Prostate gland (tissue), 2 donors: ENCODE measurements around the gene ITGBL1. TPM values are rescaled to one million over a fixed set of nuclear protein-coding genes. Genes with fewer than 3 reads are reported as not detected.

Experiments used
- DNase-seq: peaks from one replicate; pipeline ENCODE4 v3.0.0-alpha.2; 2019; ENCODE audit warnings: low spot score
- H3K27ac ChIP-seq, 2 donors: fragments of 200-600 bp; sonication (generic); 2 replicates each; pipeline ENCODE4 v1.5.1; 2017 to 2019
- H3K27me3 ChIP-seq: fragments of 200-600 bp; sonication (generic); replicated peaks from 2 replicates; pipeline ENCODE4 v1.5.1; 2019; ENCODE audit not compliant: insufficient read depth
- H3K36me3 ChIP-seq, 2 donors: fragments of 200-600 bp; sonication (generic); 1 replicate in 1 of 2; 2 replicates in 1 of 2; pipeline versions ENCODE4 v1.5.1 to v1.8.1; 2017 to 2019
- H3K4me1 ChIP-seq: fragments of 200-600 bp; sonication (generic); replicated peaks from 2 replicates; pipeline ENCODE4 v1.5.1; 2019
- H3K4me3 ChIP-seq, 2 donors: fragments of 200-600 bp; sonication (generic); 2 replicates each; pipeline ENCODE4 v1.5.1; 2017 to 2019
- H3K9me3 ChIP-seq: fragments of 200-600 bp; sonication (generic); 2 replicates; pipeline ENCODE4 v1.5.1; 2017
- POLR2A ChIP-seq: fragments of 450-650 bp; IDR thresholded peaks from one replicate; pipeline ENCODE4 v1.6.1; 2016; ENCODE audit warnings: antibody characterized with exemption, mild to moderate bottlenecking
- POLR2AphosphoS5 ChIP-seq: sonication (generic); formaldehyde crosslinking; IDR thresholded peaks from one replicate; pipeline ENCODE4 v1.6.1; 2017; ENCODE audit warnings: antibody characterized with exemption
- WGBS: methylation state at CpG from one replicate; pipeline ENCODE4 v1.1.5; 2018; 5-methylcytosine and 5-hydroxymethylcytosine counted together
- intact Hi-C: fragments of 100-400 bp; cut with DNase I; formaldehyde crosslinking; loops from one replicate; pipeline ENCODE4 v1.14.2; 2022
- total RNA-seq, 2 donors: library from RNA; depleted of rRNA; stranded (reverse); fragments of >200 nt; gene quantifications; one replicate each; pipeline ENCODE4 v1.1.0, GENCODE V29; 2016
- TF ChIP-seq, protein P1 (sequence below), 4 experiments: fragments of 200-600 bp in 2 of 4; fragments of 450-650 bp in 2 of 4; sonication (generic) in 2 of 4; IDR thresholded peaks; 1 replicate in 3 of 4; 2 replicates in 1 of 4; pipeline ENCODE4 v1.5.1; 2016 to 2019; ENCODE audit warnings: antibody characterized with exemption in 4 of 4, mild to moderate bottlenecking in 2 of 4, moderate library complexity in 2 of 4

The ITGBL1 gene
- total RNA-seq, 2 donors from 2014 or later = 0.09 to 9.0 TPM

DNA sequence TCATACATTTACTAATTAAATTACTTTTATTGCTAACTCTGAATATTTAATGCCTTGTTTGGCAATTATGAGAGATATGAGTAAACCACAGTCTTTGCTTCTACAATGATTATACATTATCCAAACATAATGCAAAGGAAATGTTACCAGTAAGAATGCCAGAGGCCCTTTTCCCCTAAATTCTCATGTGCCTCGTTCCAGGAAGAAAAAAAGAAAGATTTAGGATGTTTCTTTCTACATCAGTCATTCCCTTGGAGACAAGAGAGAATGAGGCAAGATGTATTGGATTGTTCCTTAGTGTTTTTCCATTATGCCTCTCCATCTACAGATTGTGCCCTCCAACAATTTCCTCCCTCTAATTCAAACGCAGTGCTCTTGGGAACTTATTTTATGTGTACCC, 50.1 kb downstream of the ITGBL1 start:
- TF ChIP-seq POLR2AphosphoS5 (no peak), POLR2A (no peak)
- TF ChIP-seq, protein P1, sequence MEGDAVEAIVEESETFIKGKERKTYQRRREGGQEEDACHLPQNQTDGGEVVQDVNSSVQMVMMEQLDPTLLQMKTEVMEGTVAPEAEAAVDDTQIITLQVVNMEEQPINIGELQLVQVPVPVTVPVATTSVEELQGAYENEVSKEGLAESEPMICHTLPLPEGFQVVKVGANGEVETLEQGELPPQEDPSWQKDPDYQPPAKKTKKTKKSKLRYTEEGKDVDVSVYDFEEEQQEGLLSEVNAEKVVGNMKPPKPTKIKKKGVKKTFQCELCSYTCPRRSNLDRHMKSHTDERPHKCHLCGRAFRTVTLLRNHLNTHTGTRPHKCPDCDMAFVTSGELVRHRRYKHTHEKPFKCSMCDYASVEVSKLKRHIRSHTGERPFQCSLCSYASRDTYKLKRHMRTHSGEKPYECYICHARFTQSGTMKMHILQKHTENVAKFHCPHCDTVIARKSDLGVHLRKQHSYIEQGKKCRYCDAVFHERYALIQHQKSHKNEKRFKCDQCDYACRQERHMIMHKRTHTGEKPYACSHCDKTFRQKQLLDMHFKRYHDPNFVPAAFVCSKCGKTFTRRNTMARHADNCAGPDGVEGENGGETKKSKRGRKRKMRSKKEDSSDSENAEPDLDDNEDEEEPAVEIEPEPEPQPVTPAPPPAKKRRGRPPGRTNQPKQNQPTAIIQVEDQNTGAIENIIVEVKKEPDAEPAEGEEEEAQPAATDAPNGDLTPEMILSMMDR (IDR thresholded peaks at IDR 0.05) = no peak
- H3K36me3 ChIP-seq = no peaks in the 10 kb centered on the region
- no peaks in the 10 kb centered on the region for H3K9me3 ChIP-seq
- no peaks in the 10 kb centered on the region for H3K27me3 ChIP-seq
- intact Hi-C loops = no loop called here
- DNase-seq = no peak
- 29% methylated on average over 2 of the region's 2 CpGs for WGBS
- H3K4me1 ChIP-seq = no peaks in the 10 kb centered on the region
- H3K27ac ChIP-seq = no peak overlapping the region
- no peak overlapping the region for H3K4me3 ChIP-seq

DNA sequence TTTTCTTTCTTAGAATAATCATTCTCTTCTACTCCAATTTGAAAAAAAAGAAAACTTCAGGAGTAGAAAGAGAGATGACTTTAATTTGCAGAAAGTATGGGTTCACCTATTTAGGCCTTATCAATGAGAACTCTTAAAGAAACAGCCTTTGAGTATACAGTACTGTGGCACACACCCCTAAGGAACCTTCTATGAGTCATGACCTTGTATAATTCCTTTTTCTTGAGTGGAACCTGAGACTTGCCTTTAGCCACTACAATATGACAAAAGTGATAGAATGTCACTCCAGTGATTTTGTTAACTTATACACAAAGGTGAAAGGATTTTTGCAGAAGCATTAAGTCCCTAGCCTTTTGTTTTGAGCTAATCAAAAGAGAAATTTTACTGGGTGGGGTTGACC, 58.7 kb downstream of the ITGBL1 start:
- no peak for DNase-seq
- no peaks in the 10 kb centered on the region for H3K9me3 ChIP-seq
- intact Hi-C loops = no loop called here
- no peaks in the 10 kb centered on the region for H3K36me3 ChIP-seq
- H3K27ac ChIP-seq = no peak overlapping the region
- H3K27me3 ChIP-seq = no peaks in the 10 kb centered on the region
- TF ChIP-seq, protein P1 (IDR thresholded peaks at IDR 0.05) = no peak
- TF ChIP-seq POLR2AphosphoS5 = no peak
- no peak for TF ChIP-seq POLR2A
- H3K4me3 ChIP-seq = no peak overlapping the region
- no peaks in the 10 kb centered on the region for H3K4me1 ChIP-seq

DNA sequence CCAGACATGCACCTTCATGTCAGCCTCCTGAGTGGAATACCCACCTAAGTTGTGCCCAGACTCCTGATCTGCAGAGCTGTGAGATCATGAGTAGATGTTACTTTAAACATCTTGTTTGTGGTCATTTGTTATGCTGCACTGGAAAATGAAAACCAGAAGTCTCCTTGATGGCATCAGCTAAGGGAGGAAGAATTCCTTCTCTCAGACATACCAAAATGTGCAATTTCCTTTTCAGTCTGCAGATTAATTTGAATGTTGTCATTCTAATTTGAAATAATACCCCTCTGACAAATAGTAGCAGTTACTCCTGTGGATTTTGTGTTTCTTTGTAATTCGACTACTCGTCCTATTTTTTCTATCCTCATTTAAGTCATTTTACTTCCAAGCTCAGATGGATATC, 59.3 kb downstream of the ITGBL1 start:
- H3K36me3 ChIP-seq = no peaks in the 10 kb centered on the region
- TF ChIP-seq POLR2AphosphoS5 (no peak), POLR2A (no peak)
- TF ChIP-seq, protein P1 (IDR thresholded peaks at IDR 0.05) = no peak
- WGBS = 79% methylated on average over 2 of the region's 2 CpGs
- H3K4me3 ChIP-seq = no peak overlapping the region
- H3K27me3 ChIP-seq = no peaks in the 10 kb centered on the region
- no peak overlapping the region for H3K27ac ChIP-seq
- DNase-seq = no peak
- no peaks in the 10 kb centered on the region for H3K4me1 ChIP-seq
- H3K9me3 ChIP-seq = no peaks in the 10 kb centered on the region
- intact Hi-C loops = no loop called here

DNA sequence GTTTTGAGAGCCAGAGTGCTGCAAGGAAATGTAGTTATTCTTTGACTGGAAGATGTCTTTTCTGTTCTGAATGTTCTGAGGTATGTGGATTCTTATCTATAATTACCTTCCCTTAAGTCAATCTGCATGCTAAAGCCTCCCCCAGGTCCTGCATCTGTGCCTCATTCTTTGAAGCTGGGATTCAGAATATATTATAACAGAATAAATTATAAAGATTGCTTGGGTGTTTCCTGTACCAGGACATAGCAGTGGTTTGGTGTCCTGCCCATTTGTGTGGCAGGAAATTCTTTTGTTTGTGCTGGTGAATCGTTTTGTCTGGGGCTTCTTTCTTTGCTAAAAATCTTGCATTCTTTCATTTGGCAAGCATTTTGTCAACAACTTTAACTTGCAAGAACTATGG, 60.2 kb downstream of the ITGBL1 start:
- no peak overlapping the region for H3K4me3 ChIP-seq
- no peaks in the 10 kb centered on the region for H3K4me1 ChIP-seq
- 8% methylated on average over 1 of the region's 1 CpG for WGBS
- no peak overlapping the region for H3K27ac ChIP-seq
- no peaks in the 10 kb centered on the region for H3K9me3 ChIP-seq
- no peaks in the 10 kb centered on the region for H3K27me3 ChIP-seq
- intact Hi-C loops = no loop called here
- TF ChIP-seq, protein P1 (IDR thresholded peaks at IDR 0.05) = no peak
- no peak for TF ChIP-seq POLR2A
- no peak for TF ChIP-seq POLR2AphosphoS5
- no peaks in the 10 kb centered on the region for H3K36me3 ChIP-seq
- no peak for DNase-seq

DNA sequence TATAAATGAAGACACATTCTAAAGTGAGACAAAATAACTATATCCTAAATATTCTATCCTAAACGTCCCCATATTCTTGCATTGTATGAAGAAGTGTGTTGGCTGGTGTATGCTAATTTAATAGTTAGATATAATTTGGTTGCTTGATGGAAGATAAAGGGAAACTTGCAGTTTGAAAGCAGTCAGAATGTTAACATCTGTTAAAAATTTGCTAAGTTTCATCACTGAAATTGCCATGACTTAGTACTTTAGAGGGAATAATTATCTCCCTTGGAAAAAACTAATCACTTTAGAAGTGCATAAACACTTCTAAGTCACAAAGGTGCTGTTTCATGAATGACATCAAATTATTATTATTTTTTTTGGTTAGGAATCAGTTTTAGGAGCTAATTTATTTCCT, 61.6 kb downstream of the ITGBL1 start:
- intact Hi-C loops = no loop called here
- H3K4me3 ChIP-seq = no peak overlapping the region
- no peaks in the 10 kb centered on the region for H3K27me3 ChIP-seq
- H3K27ac ChIP-seq = no peak overlapping the region
- no peaks in the 10 kb centered on the region for H3K9me3 ChIP-seq
- TF ChIP-seq POLR2A = no peak
- no peak for TF ChIP-seq POLR2AphosphoS5
- TF ChIP-seq, protein P1 (IDR thresholded peaks at IDR 0.05) = no peak
- DNase-seq = no peak
- H3K4me1 ChIP-seq = no peaks in the 10 kb centered on the region
- H3K36me3 ChIP-seq = no peaks in the 10 kb centered on the region
- 25% methylated on average over 1 of the region's 1 CpG for WGBS
